Activated B cell treated with CpG ODN at 0.5 μM for 24 hours (primary cell): ENCODE results near the gene RPA1. TPM values are rescaled to one million over a fixed set of nuclear protein-coding genes. Genes with fewer than 3 reads are reported as not detected.
"Not testable (repeated sequence)": the region's sequence is repeated elsewhere in the genome, so short reads cannot be mapped to it uniquely, and the experiment has no call there.

Source experiments
- ATAC-seq: fragments of 200-7000 bp; cut with Tn5 transposase; one replicate; pipeline ENCODE4 v1.10.0; 2021; ENCODE audit warnings: low read depth, mild to moderate bottlenecking, moderate library complexity
- CTCF ChIA-PET: fragments of 350-600 bp; sonication (Branson Sonifier 250); formaldehyde crosslinking; loops from one replicate; lab custom pipeline; 2021; ENCODE audit warnings: antibody characterized with exemption; lab: Charles Lee
- POLR2A ChIA-PET: fragments of 350-600 bp; sonication (Branson Sonifier 250); formaldehyde crosslinking; loops from one replicate; lab custom pipeline; 2021; ENCODE audit warnings: antibody characterized with exemption; lab: Charles Lee
- DNase-seq: peaks from one replicate; pipeline ENCODE4 v3.0.0; 2022
- H3K27ac Mint-ChIP-seq: one replicate; pipeline ENCODE4 v1.8.0; 2020; ENCODE audit warnings: mixed read lengths
- H3K27me3 Mint-ChIP-seq: one replicate; pipeline ENCODE4 v1.8.0; 2021; ENCODE audit warnings: mixed read lengths
- H3K36me3 Mint-ChIP-seq: one replicate; pipeline ENCODE4 v1.8.0; 2021; ENCODE audit warnings: low read depth, mixed read lengths
- H3K4me1 Mint-ChIP-seq: one replicate; pipeline ENCODE4 v1.8.0; 2021; ENCODE audit warnings: mixed read lengths
- H3K4me3 Mint-ChIP-seq: one replicate; pipeline ENCODE4 v1.8.0; 2020; ENCODE audit warnings: mild to moderate bottlenecking, mixed read lengths
- H3K9me3 Mint-ChIP-seq: one replicate; pipeline ENCODE4 v1.8.0; 2020; ENCODE audit warnings: mixed read lengths
- CTCF ChIP-seq: fragments of 200-600 bp; IDR thresholded peaks from one replicate; pipeline ENCODE4 v1.8.0; 2022; ENCODE audit warnings: antibody characterized with exemption, mild to moderate bottlenecking
- intact Hi-C: fragments of 100-400 bp; cut with micrococcal nuclease; formaldehyde crosslinking; loops from one replicate; pipeline ENCODE4 v1.15.1; 2024
- total RNA-seq: library from RNA; stranded (reverse); gene quantifications from 2 replicates; pipeline ENCODE4 v1.2.3, GENCODE V29; 2022

Gene RPA1
- total RNA-seq, 1 donor from 2014 or later: 99.8 TPM

- intact Hi-C loops: loop anchor here (5.0 kb wide), 1 partner anchor 75 kb away; no protein-coding TSS in a partner anchor
- ChIA-PET CTCF (no interaction called here), POLR2A (interaction anchor here (1.2 kb wide), 1 partner anchor 10 kb away, joined by 4 read pairs; no protein-coding TSS in a partner anchor)
- DNase-seq (no peak), ATAC-seq (no peak)
- Mint-ChIP-seq H3K36me3 (peaks cover 15% of the 10 kb centered on the region), H3K27me3 (no peaks in the 10 kb centered on the region), H3K27ac (no peak overlapping the region), H3K4me1 (peaks cover 2% of the 10 kb centered on the region), H3K4me3 (no peak overlapping the region), H3K9me3 (no peaks in the 10 kb centered on the region)
- TF ChIP-seq CTCF: no peak
Observed at GRCh38 chr17:1792495-1793446, 37.0 kb upstream of the RPA1 start.

- Mint-ChIP-seq H3K9me3 (no peaks in the 10 kb centered on the region), H3K27me3 (no peaks in the 10 kb centered on the region), H3K4me3 (no peak overlapping the region), H3K36me3 (peaks cover 17% of the 10 kb centered on the region), H3K27ac (no peak overlapping the region), H3K4me1 (peaks cover 2% of the 10 kb centered on the region)
- intact Hi-C loops: loop anchor here (5.0 kb wide), 1 partner anchor 74 kb away; no protein-coding TSS in a partner anchor
- POLR2A ChIA-PET: interaction anchor here (0.7 to 1.2 kb wide), 2 partner anchors 11 to 36 kb away, joined by 4 to 5 read pairs; no protein-coding TSS in a partner anchor
- ATAC-seq (no peak), DNase-seq (no peak)
- CTCF ChIA-PET: interaction anchor here (0.6 kb wide), 1 partner anchor 68 kb away, joined by 4 read pairs; no protein-coding TSS in a partner anchor
- no peak for TF ChIP-seq CTCF
Observed at GRCh38 chr17:1793447-1793806, 36.4 kb upstream of the RPA1 start.

GRCh38 chr17:1796800-1797199 lies 33.0 kb upstream of the RPA1 start:
- TF ChIP-seq CTCF: no peak
- Mint-ChIP-seq H3K9me3 (no peaks in the 10 kb centered on the region), H3K27me3 (no peaks in the 10 kb centered on the region), H3K4me1 (no peaks in the 10 kb centered on the region), H3K27ac (no peak overlapping the region), H3K36me3 (peaks cover 30% of the 10 kb centered on the region), H3K4me3 (no peak overlapping the region)
- intact Hi-C loops: no loop called here
- ChIA-PET POLR2A (no interaction called here), CTCF (interaction anchor here (0.7 kb wide), 1 partner anchor 13 kb away, joined by 3 read pairs; no protein-coding TSS in a partner anchor)
- ATAC-seq: no peak
- no peak for DNase-seq

GRCh38 chr17:1797323-1797722 lies 32.5 kb upstream of the RPA1 start:
- ChIA-PET CTCF (interaction anchor here (0.7 kb wide), 1 partner anchor 13 kb away, joined by 3 read pairs; no protein-coding TSS in a partner anchor), POLR2A (no interaction called here)
- no peak for DNase-seq
- H3K4me1 Mint-ChIP-seq: no peaks in the 10 kb centered on the region
- H3K27me3 Mint-ChIP-seq: no peaks in the 10 kb centered on the region
- intact Hi-C loops: no loop called here
- peaks cover 33% of the 10 kb centered on the region for H3K36me3 Mint-ChIP-seq
- no peak overlapping the region for H3K27ac Mint-ChIP-seq
- H3K4me3 Mint-ChIP-seq: no peak overlapping the region
- ATAC-seq: no peak
- no peak for TF ChIP-seq CTCF
- no peaks in the 10 kb centered on the region for H3K9me3 Mint-ChIP-seq

- POLR2A ChIA-PET: interaction anchor here (0.7 kb wide), 1 partner anchor 692 kb away, joined by 3 read pairs; no protein-coding TSS in a partner anchor
- H3K27me3 Mint-ChIP-seq, H3K4me1 Mint-ChIP-seq, ATAC-seq, H3K27ac Mint-ChIP-seq, H3K4me3 Mint-ChIP-seq, CTCF ChIA-PET, DNase-seq, H3K9me3 Mint-ChIP-seq, intact Hi-C loops: not testable (repeated sequence)
- peaks cover 33% of the 10 kb centered on the region for H3K36me3 Mint-ChIP-seq
Observed at GRCh38 chr17:1797846-1798245, 32.0 kb upstream of the RPA1 start.
